ENCODE data around the gene HDAC7.

The HDAC7 gene

DNA sequence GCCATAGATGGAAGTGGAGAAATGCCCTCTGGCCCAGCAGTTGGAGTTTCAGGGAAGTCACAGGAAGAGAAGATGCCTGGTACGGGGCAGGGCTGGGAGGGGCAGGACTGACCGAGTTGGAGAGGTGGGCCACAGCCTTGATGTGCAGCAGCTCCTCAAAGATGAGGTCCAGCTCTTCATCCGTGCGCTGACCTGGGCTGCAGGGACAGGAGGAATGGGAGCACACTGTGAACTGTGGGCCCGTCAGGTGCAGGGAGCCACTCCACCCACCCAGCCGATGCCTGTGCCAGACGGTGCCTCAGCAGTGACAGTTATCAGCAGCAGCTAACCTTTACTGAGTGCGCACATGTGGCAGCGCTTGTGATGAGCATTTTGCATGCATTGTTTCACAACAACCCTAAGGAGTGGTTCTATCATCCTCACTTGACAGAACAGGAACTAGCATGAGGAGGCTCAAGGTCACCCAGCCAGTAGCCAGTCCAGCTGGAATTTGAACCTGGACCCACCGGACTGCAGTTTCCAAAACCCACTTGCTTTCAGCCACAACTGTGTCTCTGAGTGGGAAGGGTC lies 69.4 kb downstream of the HDAC7 start:
- no peak for TF ChIP-seq CTCF (IDR thresholded peaks at IDR 0.05; ENCODE audit: low read depth, low read length)
- H3K9me3 ChIP-seq (ENCODE audit: severe bottlenecking): no peaks in the 10 kb centered on the region
- H3K27ac ChIP-seq: no peak overlapping the region
- H3K4me3 ChIP-seq (ENCODE audit: low read depth, low read length): no peak overlapping the region
- no peaks in the 10 kb centered on the region for H3K27me3 ChIP-seq (ENCODE audit: insufficient read depth, low read depth, severe bottlenecking)
- H3K36me3 ChIP-seq: no peaks in the 10 kb centered on the region
- no peak for DNase-seq

GRCh38 chr12:47748899-47749298 lies 70.8 kb downstream of the HDAC7 start:
- Histone ChIP-seq H3K9me3 (ENCODE audit: severe bottlenecking) (no peaks in the 10 kb centered on the region), H3K36me3 (no peaks in the 10 kb centered on the region), H3K4me3 (ENCODE audit: low read depth, low read length) (no peak overlapping the region), H3K27ac (no peak overlapping the region), H3K27me3 (ENCODE audit: insufficient read depth, low read depth, severe bottlenecking) (no peaks in the 10 kb centered on the region)
- no peak for DNase-seq
- no peak for TF ChIP-seq CTCF (IDR thresholded peaks at IDR 0.05; ENCODE audit: low read depth, low read length)

DNA sequence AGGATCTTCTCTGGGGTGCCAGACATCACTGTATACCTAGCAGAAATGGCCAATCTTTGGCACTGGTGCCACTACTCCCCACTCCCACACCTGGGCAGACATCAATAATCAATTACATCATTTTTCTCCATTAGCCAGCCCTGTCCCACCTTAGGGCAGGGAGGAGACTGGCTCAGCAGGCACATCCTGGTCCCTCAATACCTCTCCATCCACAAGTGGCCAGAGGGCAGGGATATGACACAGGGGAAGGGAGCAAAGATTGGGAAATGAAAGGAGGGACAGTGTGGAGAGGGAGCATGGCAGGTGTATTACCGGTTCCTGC lies 71.2 kb downstream of the HDAC7 start:
- no peak overlapping the region for H3K4me3 ChIP-seq (ENCODE audit: low read depth, low read length)
- H3K36me3 ChIP-seq: no peaks in the 10 kb centered on the region
- no peak for TF ChIP-seq CTCF (IDR thresholded peaks at IDR 0.05; ENCODE audit: low read depth, low read length)
- no peak for DNase-seq
- H3K27me3 ChIP-seq (ENCODE audit: insufficient read depth, low read depth, severe bottlenecking): no peaks in the 10 kb centered on the region
- no peaks in the 10 kb centered on the region for H3K9me3 ChIP-seq (ENCODE audit: severe bottlenecking)
- no peak overlapping the region for H3K27ac ChIP-seq

GRCh38 chr12:47747596-47748506 lies 71.9 kb downstream of the HDAC7 start:
- no peak overlapping the region for H3K27ac ChIP-seq
- H3K4me3 ChIP-seq (ENCODE audit: low read depth, low read length): no peak overlapping the region
- no peak for TF ChIP-seq CTCF (IDR thresholded peaks at IDR 0.05; ENCODE audit: low read depth, low read length)
- no peaks in the 10 kb centered on the region for H3K9me3 ChIP-seq (ENCODE audit: severe bottlenecking)
- no peaks in the 10 kb centered on the region for H3K36me3 ChIP-seq
- no peak for DNase-seq
- peaks cover 4% of the 10 kb centered on the region for H3K27me3 ChIP-seq (ENCODE audit: insufficient read depth, low read depth, severe bottlenecking)

DNA sequence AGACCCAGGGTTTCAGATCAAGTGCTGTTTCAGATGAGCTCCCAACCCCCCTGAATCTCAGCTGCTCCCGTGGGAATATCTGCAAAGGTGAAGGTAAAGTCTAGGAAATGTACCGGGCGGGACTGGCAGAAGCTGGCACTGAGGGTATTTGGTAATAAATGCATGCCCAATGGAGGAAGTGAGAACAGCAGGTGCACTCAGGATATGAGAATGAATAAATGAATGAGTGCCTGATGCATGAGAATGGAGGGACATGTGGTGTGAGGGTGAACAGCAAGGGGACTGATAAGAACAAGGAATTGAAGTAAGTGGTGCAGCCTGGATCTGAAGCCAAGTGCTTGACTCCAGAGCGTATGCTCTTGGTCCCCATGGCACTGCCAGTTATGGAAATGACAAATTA lies 72.6 kb downstream of the HDAC7 start:
- H3K27ac ChIP-seq: no peak overlapping the region
- H3K4me3 ChIP-seq (ENCODE audit: low read depth, low read length): no peak overlapping the region
- H3K9me3 ChIP-seq (ENCODE audit: severe bottlenecking): no peaks in the 10 kb centered on the region
- H3K27me3 ChIP-seq (ENCODE audit: insufficient read depth, low read depth, severe bottlenecking): peaks cover 4% of the 10 kb centered on the region
- TF ChIP-seq CTCF (IDR thresholded peaks at IDR 0.05; ENCODE audit: low read depth, low read length): no peak
- H3K36me3 ChIP-seq: no peaks in the 10 kb centered on the region
- no peak for DNase-seq
